ENCODE measurements around the gene ACSL3. TPM values are rescaled to one million over a fixed set of nuclear protein-coding genes. Genes with fewer than 3 reads are reported as not detected.

The ACSL3 gene
- total RNA-seq, 1 donor from 2014 or later = 67.5 TPM

DNA sequence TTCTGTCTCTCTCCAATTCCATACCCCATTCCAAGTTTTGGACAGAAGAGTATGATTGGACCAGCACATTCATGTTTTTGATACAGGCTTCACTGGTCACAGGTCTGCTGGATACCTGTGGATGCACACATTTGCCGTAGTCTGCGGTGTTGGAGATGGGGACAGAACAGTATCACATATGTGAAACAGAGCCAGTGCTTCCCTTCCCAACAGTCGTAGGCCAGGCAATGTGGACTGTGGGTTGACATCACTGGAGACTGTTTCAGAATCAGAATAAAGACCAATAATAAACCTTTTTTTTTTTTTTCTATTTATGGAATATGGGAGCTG is 18.7 kb downstream of the ACSL3 start:
- intact Hi-C loops (cut with micrococcal nuclease) = no loop called here
- H3K36me3 Mint-ChIP-seq (ENCODE audit: low read depth) = no peaks in the 10 kb centered on the region
- H3K9me3 Mint-ChIP-seq = no peaks in the 10 kb centered on the region
- H3K27me3 Mint-ChIP-seq = no peaks in the 10 kb centered on the region
- no peak overlapping the region for H3K27ac Mint-ChIP-seq
- H3K4me3 Mint-ChIP-seq = no peak overlapping the region
- H3K4me1 Mint-ChIP-seq = peaks cover 12% of the 10 kb centered on the region
- DNase-seq = no peak

GRCh38 chr2:222882484-222882928 is 21.7 kb downstream of the ACSL3 start:
- Mint-ChIP-seq H3K27me3 (no peaks in the 10 kb centered on the region), H3K36me3 (ENCODE audit: low read depth) (peaks cover 1% of the 10 kb centered on the region), H3K9me3 (no peaks in the 10 kb centered on the region), H3K4me3 (no peak overlapping the region), H3K4me1 (peaks cover 14% of the 10 kb centered on the region), H3K27ac (no peak overlapping the region)
- intact Hi-C loops (cut with micrococcal nuclease) = no loop called here
- no peak for DNase-seq

DNA sequence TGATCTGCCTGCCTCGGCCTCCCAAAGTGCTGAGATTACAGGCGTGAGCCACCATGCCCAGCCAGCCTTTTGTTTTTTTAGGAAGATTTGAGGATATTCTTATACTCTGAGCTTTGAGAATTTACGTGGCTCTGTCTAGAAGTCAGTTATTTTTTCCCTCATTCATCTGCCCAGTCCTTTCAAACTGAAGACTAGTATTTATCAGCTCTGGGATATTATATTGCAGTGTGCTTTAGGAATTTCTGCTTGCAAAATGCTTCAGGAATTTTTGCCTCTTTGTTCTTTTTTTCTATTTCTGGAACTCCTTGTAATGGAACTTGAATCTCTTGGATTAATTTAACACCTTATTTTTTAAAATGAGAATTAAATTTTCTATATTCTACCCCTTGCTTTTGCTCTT is 22.6 kb downstream of the ACSL3 start:
- DNase-seq = no peak
- no peak overlapping the region for H3K27ac Mint-ChIP-seq
- H3K9me3 Mint-ChIP-seq = no peaks in the 10 kb centered on the region
- peaks cover 12% of the 10 kb centered on the region for H3K4me1 Mint-ChIP-seq
- no peak overlapping the region for H3K4me3 Mint-ChIP-seq
- intact Hi-C loops (cut with micrococcal nuclease) = no loop called here
- H3K36me3 Mint-ChIP-seq (ENCODE audit: low read depth) = peaks cover 1% of the 10 kb centered on the region
- H3K27me3 Mint-ChIP-seq = no peaks in the 10 kb centered on the region

GRCh38 chr2:222884114-222884771 is 23.4 kb downstream of the ACSL3 start:
- H3K9me3 Mint-ChIP-seq = no peaks in the 10 kb centered on the region
- peaks cover 1% of the 10 kb centered on the region for H3K36me3 Mint-ChIP-seq (ENCODE audit: low read depth)
- intact Hi-C loops (cut with micrococcal nuclease) = no loop called here
- no peak overlapping the region for H3K4me3 Mint-ChIP-seq
- no peak for DNase-seq
- H3K27ac Mint-ChIP-seq = no peak overlapping the region
- no peaks in the 10 kb centered on the region for H3K27me3 Mint-ChIP-seq
- peaks cover 7% of the 10 kb centered on the region for H3K4me1 Mint-ChIP-seq

DNA sequence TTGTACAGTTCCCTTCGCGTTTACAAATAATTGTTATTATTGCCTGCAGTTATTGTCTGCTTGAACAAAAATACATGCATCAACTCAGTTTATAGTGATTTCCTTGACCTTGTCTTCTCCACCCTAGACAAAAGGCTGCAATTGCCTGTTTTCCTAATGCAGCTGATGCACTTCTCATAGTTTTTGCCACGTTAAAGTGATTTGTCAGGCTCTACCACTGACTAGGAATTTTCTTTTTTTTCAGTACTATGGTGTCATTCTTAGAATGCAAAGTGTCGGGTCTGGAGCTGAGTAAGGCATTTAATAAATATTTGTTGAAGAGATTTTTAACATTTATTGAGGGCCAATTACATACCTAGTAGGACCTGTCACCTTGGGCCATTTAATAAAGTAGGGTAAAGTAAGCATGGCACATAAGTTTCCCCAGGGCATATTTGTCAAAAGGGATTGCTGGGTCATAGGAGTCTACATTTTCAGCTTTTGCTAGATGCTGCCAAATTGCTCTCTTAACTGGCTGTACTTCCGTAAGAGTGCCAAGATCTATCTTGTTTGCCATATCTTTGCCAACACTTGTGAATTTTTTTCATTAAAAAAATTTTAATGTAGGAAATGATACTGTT is 24.1 kb downstream of the ACSL3 start:
- intact Hi-C loops (cut with micrococcal nuclease) = no loop called here
- H3K27ac Mint-ChIP-seq = no peak overlapping the region
- no peaks in the 10 kb centered on the region for H3K27me3 Mint-ChIP-seq
- H3K4me3 Mint-ChIP-seq = no peak overlapping the region
- H3K9me3 Mint-ChIP-seq = no peaks in the 10 kb centered on the region
- DNase-seq = no peak
- peaks cover 3% of the 10 kb centered on the region for H3K36me3 Mint-ChIP-seq (ENCODE audit: low read depth)
- H3K4me1 Mint-ChIP-seq = peaks cover 6% of the 10 kb centered on the region

DNA sequence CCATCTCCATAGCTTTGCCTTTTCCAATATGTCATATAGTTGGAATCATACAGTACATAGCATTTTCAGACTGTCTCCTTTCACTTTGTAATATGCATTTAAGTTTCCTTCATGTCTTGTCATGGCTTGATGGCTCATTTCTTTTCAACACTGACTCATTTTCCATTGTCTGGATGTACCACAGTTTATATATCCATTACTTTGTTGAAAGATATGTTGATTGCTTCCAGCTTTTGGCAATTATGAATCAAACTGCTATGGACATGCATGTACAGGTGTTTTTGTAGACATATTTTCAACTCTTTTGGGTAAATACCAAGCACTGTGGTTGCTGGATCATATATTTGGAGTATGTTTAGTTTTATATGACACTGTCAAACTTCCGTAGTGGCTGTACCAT is 26.3 kb downstream of the ACSL3 start:
- H3K9me3 Mint-ChIP-seq = no peaks in the 10 kb centered on the region
- no peak for DNase-seq
- intact Hi-C loops (cut with micrococcal nuclease) = no loop called here
- peaks cover 3% of the 10 kb centered on the region for H3K36me3 Mint-ChIP-seq (ENCODE audit: low read depth)
- H3K4me1 Mint-ChIP-seq = peaks cover 6% of the 10 kb centered on the region
- H3K27me3 Mint-ChIP-seq = no peaks in the 10 kb centered on the region
- H3K27ac Mint-ChIP-seq = no peak overlapping the region
- H3K4me3 Mint-ChIP-seq = no peak overlapping the region

DNA sequence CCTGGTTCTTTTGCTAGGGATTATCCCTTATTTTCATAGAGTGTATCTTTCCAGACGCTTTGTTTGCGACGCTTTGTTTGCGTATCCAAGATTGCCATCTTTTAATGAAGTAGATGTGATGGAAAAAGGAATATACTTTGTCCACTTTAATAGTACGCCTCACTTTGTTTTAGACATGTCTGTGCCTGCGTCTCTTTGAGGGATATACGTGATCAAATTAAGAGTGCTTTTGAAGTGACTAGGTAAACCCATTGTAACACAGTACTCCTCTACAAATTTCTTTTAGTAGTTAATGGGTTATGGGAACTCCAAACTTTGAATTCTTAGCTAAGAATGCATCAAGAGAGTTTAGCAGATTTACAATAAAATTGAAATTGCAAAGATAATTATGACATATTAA is 27.9 kb downstream of the ACSL3 start:
- Mint-ChIP-seq H3K27me3 (no peaks in the 10 kb centered on the region), H3K27ac (no peak overlapping the region), H3K9me3 (no peaks in the 10 kb centered on the region), H3K4me1 (peaks cover 10% of the 10 kb centered on the region), H3K36me3 (ENCODE audit: low read depth) (peaks cover 6% of the 10 kb centered on the region), H3K4me3 (no peak overlapping the region)
- intact Hi-C loops (cut with micrococcal nuclease) = no loop called here
- no peak for DNase-seq

DNA sequence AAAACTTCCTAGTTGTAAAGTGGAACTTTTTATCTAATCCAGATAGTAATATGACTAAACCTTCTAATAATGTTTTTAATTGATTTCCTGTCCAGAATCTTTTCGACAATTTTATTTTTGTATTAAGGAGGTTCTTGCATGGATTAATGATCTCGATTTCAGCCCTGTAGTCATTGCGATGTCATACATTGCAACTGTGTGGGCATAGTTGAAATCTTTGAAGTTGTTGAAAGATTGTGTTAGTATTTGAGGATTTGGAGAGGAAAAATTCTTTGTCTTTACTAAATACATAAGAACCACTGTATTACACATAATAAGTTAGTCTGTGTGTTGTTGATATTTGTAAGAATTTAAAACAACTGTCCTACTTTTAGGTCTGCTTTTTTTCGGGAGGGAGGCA is 31.1 kb downstream of the ACSL3 start:
- DNase-seq = no peak
- no peak overlapping the region for H3K27ac Mint-ChIP-seq
- intact Hi-C loops (cut with micrococcal nuclease) = no loop called here
- H3K4me3 Mint-ChIP-seq = no peak overlapping the region
- no peaks in the 10 kb centered on the region for H3K9me3 Mint-ChIP-seq
- H3K4me1 Mint-ChIP-seq = peaks cover 7% of the 10 kb centered on the region
- peaks cover 4% of the 10 kb centered on the region for H3K36me3 Mint-ChIP-seq (ENCODE audit: low read depth)
- no peaks in the 10 kb centered on the region for H3K27me3 Mint-ChIP-seq

DNA sequence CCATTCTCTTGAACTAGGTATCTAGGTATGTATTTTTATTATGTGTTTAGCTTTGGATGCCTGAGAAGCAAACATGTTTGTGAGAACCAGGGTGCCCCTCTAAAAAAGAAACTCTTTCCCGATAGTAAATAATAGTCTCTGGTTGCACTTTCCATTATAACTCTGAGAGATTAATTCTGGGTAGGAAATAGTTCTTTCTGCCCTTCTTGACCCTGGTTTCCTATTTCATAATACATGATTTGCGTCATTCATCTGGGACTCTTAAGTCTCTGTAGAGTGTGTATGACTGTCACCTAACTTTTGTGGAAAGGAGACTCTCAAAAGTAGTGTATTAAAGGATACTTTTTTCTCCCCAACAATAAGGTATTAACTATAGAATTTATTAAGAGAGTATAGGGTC is 31.5 kb downstream of the ACSL3 start:
- no peak overlapping the region for H3K4me3 Mint-ChIP-seq

DNA sequence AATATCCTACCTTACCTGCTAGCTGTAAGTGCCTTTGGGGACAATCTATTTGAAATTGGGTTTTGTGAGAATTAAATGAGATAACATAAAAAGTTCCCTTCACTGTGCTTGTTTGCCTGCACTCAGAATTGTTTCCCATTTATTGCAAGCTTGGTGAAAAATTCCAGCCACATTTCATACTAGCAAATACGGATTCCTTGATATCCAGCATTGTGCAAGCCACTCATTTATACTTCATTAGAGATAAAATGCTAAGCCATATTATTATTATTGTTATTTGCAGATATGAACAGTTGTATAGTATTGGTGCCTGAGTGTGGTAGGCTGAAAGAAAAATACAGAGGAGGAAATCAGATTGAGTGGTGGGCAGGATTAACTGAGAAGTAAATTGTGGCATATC is 31.9 kb downstream of the ACSL3 start:
- peaks cover 4% of the 10 kb centered on the region for H3K4me1 Mint-ChIP-seq
- no peak for DNase-seq
- H3K9me3 Mint-ChIP-seq = no peaks in the 10 kb centered on the region

More for the DNA sequence above, 31.5 kb downstream of the ACSL3 start:
- Mint-ChIP-seq H3K27me3 (no peaks in the 10 kb centered on the region), H3K4me1 (peaks cover 5% of the 10 kb centered on the region), H3K27ac (no peak overlapping the region), H3K9me3 (no peaks in the 10 kb centered on the region), H3K36me3 (ENCODE audit: low read depth) (peaks cover 4% of the 10 kb centered on the region)
- intact Hi-C loops (cut with micrococcal nuclease) = no loop called here
- DNase-seq = no peak

GRCh38 chr2:222893716-222894115 is 32.9 kb downstream of the ACSL3 start:
- Mint-ChIP-seq H3K4me1 (peaks cover 5% of the 10 kb centered on the region), H3K27ac (no peak overlapping the region), H3K4me3 (no peak overlapping the region), H3K36me3 (ENCODE audit: low read depth) (peaks cover 4% of the 10 kb centered on the region), H3K27me3 (no peaks in the 10 kb centered on the region), H3K9me3 (no peaks in the 10 kb centered on the region)
- intact Hi-C loops (cut with micrococcal nuclease) = no loop called here
- DNase-seq = no peak

More for the DNA sequence above, 31.9 kb downstream of the ACSL3 start:
- intact Hi-C loops (cut with micrococcal nuclease) = no loop called here
- peaks cover 4% of the 10 kb centered on the region for H3K36me3 Mint-ChIP-seq (ENCODE audit: low read depth)
- no peak overlapping the region for H3K27ac Mint-ChIP-seq
- H3K4me3 Mint-ChIP-seq = no peak overlapping the region
- no peaks in the 10 kb centered on the region for H3K27me3 Mint-ChIP-seq

DNA sequence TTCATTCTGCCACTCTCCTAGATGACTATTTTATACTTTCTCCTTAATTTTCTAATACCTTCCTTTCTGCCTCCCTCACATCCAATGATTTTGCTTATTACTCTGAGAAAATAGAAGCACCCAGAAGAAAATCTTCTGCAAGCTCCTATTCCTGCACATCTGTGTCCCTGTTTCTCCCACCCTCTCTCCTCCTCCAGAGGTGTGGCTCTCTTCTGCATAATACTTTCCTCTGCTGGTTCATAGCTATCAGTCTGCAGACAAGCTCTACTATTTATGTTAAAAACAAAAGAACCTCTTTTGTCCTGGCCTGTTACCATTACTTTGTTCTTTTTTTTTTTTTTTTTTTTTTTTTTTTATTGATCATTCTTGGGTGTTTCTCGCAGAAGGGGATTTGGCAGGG is 34.3 kb downstream of the ACSL3 start:
- Mint-ChIP-seq H3K36me3 (ENCODE audit: low read depth) (peaks cover 4% of the 10 kb centered on the region), H3K27me3 (no peaks in the 10 kb centered on the region), H3K4me1 (peaks cover 7% of the 10 kb centered on the region), H3K9me3 (no peaks in the 10 kb centered on the region), H3K27ac (no peak overlapping the region), H3K4me3 (no peak overlapping the region)
- intact Hi-C loops (cut with micrococcal nuclease) = no loop called here
- no peak for DNase-seq

DNA sequence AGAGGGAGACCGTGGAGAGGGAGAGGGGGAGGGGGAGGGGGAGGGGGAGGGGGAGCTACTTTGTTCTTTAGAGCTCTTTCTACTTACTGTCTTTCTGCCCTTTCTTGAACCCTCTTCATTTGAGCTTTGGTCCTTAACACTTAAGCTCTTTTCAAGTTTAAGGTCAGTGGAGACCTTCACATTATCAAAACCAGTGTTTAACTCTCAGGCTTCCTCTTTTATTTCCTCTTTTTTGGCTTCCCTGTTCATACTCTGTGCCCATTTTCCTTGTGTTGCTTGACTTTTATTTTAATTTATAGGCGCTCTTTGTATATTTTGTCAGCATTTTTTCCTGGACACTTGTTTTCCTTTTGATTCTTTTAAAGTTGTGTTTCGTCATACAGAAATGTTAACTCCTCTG is 37.1 kb downstream of the ACSL3 start:
- Mint-ChIP-seq H3K36me3 (ENCODE audit: low read depth) (peaks cover 5% of the 10 kb centered on the region), H3K27me3 (no peaks in the 10 kb centered on the region), H3K4me1 (peaks cover 10% of the 10 kb centered on the region), H3K4me3 (no peak overlapping the region), H3K27ac (no peak overlapping the region), H3K9me3 (no peaks in the 10 kb centered on the region)
- DNase-seq = no peak
- intact Hi-C loops (cut with micrococcal nuclease) = no loop called here

GRCh38 chr2:222899413-222900181 is 38.8 kb downstream of the ACSL3 start:
- no peak overlapping the region for H3K27ac Mint-ChIP-seq
- H3K36me3 Mint-ChIP-seq (ENCODE audit: low read depth) = peaks cover 2% of the 10 kb centered on the region
- H3K4me1 Mint-ChIP-seq = peaks cover 7% of the 10 kb centered on the region
- no peak for DNase-seq
- H3K27me3 Mint-ChIP-seq = no peaks in the 10 kb centered on the region
- intact Hi-C loops (cut with micrococcal nuclease) = loop anchor here (5.0 kb wide), 1 partner anchor 102 kb away; no protein-coding TSS in a partner anchor
- H3K4me3 Mint-ChIP-seq = no peak overlapping the region
- no peaks in the 10 kb centered on the region for H3K9me3 Mint-ChIP-seq
